Heart left ventricle (tissue), 16 donors: Measurements from ENCODE around the gene MAPKAP1. TPM values are rescaled to one million over a fixed set of nuclear protein-coding genes. Genes with fewer than 3 reads are reported as not detected.
A peak's percentile ranks its signal among the peaks of the same experiment; 100 is the strongest.

Experiments
- ATAC-seq, 4 donors: fragments of 200-7000 bp; cut with Tn5 transposase; one replicate each; pipeline ENCODE4 v1.9.1; 2020 to 2022; ENCODE audit warnings: moderate library complexity in 4 of 4, mild to moderate bottlenecking in 3 of 4, moderate number of reproducible peaks in 1 of 4
- DNase-seq, 5 donors: peaks; one replicate each; pipeline ENCODE4 v3.0.0-alpha.2; 2020
- H3K27ac ChIP-seq, 12 donors: fragments of 200-600 bp; sonication (generic) in 4 of 12; one replicate each; pipeline versions ENCODE4 v1.5.0 to v1.8.0; 2016 to 2022; ENCODE audit warnings: mild to moderate bottlenecking in 2 of 12
- H3K27me3 ChIP-seq, 9 donors: fragments of 200-600 bp; sonication (generic) in 2 of 9; one replicate each; pipeline versions ENCODE4 v1.5.1 to v1.8.0; 2016 to 2022; ENCODE audit warnings: mild to moderate bottlenecking in 3 of 9
- H3K36me3 ChIP-seq, 9 donors: fragments of 200-600 bp; sonication (generic) in 2 of 9; one replicate each; pipeline versions ENCODE4 v1.5.0 to v1.8.0; 2018 to 2022; ENCODE audit warnings: mild to moderate bottlenecking in 2 of 9
- H3K4me1 ChIP-seq, 12 donors: fragments of 200-600 bp; sonication (generic) in 4 of 12; one replicate each; pipeline versions ENCODE4 v1.5.0 to v1.8.0; 2016 to 2022; ENCODE audit warnings: mild to moderate bottlenecking in 3 of 12
- H3K4me3 ChIP-seq, 12 donors: fragments of 200-600 bp; sonication (generic) in 4 of 12; one replicate each; pipeline versions ENCODE4 v1.5.0 to v1.8.0; 2017 to 2022; ENCODE audit warnings: mild to moderate bottlenecking in 9 of 12, moderate library complexity in 4 of 12
- H3K9me3 ChIP-seq, 12 donors: fragments of 200-600 bp; sonication (generic) in 4 of 12; one replicate each; pipeline versions ENCODE4 v1.5.0 to v1.8.0; 2016 to 2022; ENCODE audit warnings: mild to moderate bottlenecking in 1 of 12
- CTCF ChIP-seq, 12 donors: fragments of 200-600 bp; sonication (generic) in 4 of 12; IDR thresholded peaks; one replicate each; pipeline versions ENCODE4 v1.5.0 to v1.8.0; 2018 to 2022; ENCODE audit warnings: antibody characterized with exemption in 12 of 12, mild to moderate bottlenecking in 5 of 12
- POLR2A ChIP-seq, 2 donors: fragments of 450-650 bp; IDR thresholded peaks; one replicate each; pipeline ENCODE4 v1.6.1; 2017; ENCODE audit warnings: antibody characterized with exemption in 2 of 2, mild to moderate bottlenecking in 2 of 2, moderate library complexity in 2 of 2
- WGBS, 4 donors: extraction: QIAGEN DNeasy Blood & Tissue Kit in 2 of 4; methylation state at CpG; one replicate each; pipeline versions ENCODE4 v1.1.5 to v1.1.7; 2013 to 2018; 5-methylcytosine and 5-hydroxymethylcytosine counted together
- intact Hi-C, 10 donors: fragments of 100-400 bp; cut with DNase I; formaldehyde crosslinking; loops; one replicate each; pipeline versions ENCODE4 v1.11.1 to v1.14.2; 2022
- polyA plus RNA-seq, 2 donors: library from polyadenylated mRNA; stranded (reverse); fragments of 200-250 nt; gene quantifications; one replicate each; pipeline ENCODE4 v1.2.3, GENCODE V29; 2013
- total RNA-seq, 9 donors: library from RNA; depleted of rRNA in 2 of 9; stranded (reverse); fragments of >200 nt in 2 of 9; fragmentation: NEBNext Ultra II Directional in 3 of 9; extraction: Animal tissue kit (Norgen Biotek cat#: 25700) in 3 of 9; gene quantifications; one replicate each; pipeline versions ENCODE4 v1.1.0 to v1.2.4, GENCODE V29; 2016 to 2023
- donor health status: ischemic (EF 13 %, LVEDD 7.1; RV severe dilation, severe dysfunction).
- donor health status: healthy with polysubstance abuse.
- donor health status: DM: no; HTN: yes; CAD: no.
- donor health status: DM: no; HTN: no; CAD: no.
- donor health status: ischemic (EF 25% LVEDD 6.9; RV normal size, moderate dysfunction).
- donor health status: ischemic (EF 25% LVEDD 5.7; RV mildly dilated, moderate dysfunction).
- donor health status: healthy.
- donor health status: DM: yes; HTN: yes; CAD: no.
- donor health status: ischemic (EF 35%, LVEDD 5.7; RV mildly dilated, moderate dysfunction).
- donor health status: nonischemic (EF 11% LVEDD 7.7; RV severe dilation, severe dysfunction).
- donor health status: DM: yes; HTN: yes; CAD: no.
- donor health status: PGD.
- donor health status: ischemic (EF 29% LVEDD 5.4; RV normal size, mild dysfunction).
- donor health status: nonischemic (EF 23%, LVEDD 6.1; RV moderate dilation, normal function).

MAPKAP1 gene
- total and polyA plus RNA-seq, 11 donors, result 76.2 to 145 (median 124) TPM

DNA sequence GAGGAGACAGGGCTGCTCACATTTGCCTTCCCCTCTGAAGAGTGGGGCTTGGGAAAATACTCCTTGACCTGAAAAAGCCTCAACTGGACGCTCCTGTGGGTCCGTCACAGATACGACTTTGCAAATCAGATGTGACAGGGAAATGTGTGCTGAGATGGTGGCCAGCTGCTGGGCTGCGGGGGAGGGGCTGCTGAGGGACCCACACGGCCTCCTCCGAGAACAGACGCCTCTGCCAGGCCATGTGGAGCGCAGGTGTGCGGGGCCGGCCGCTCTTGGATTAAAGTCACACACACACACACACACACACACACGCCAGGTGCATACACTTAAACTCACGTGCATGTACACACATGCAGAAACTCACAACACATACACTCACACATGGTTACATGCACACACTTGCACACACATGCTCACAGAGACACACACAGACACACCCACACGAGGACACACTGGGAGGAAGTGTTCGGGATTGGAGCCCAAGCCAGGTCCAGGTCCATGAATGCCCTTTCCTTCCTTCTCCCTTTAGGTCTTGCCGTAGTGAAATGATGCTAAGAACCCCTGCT lies 278.0 kb downstream of the MAPKAP1 start:
- Histone ChIP-seq H3K4me1 (no peaks in the 10 kb centered on the region), H3K27me3 (no peaks in the 10 kb centered on the region), H3K36me3 (no peaks in the 10 kb centered on the region), H3K9me3 (no peaks in the 10 kb centered on the region), H3K27ac (no peak overlapping the region), H3K4me3 (no peak overlapping the region)
- ATAC-seq (no peak), DNase-seq (peak in 1 of 5 donors; percentile 12)
- TF ChIP-seq CTCF (IDR thresholded peaks at IDR 0.05) (no peak), POLR2A (IDR thresholded peaks at IDR 0.05) (no peak)
- intact Hi-C loops, result loop anchor here in 5 of 10 donors (5.0 to 10.0 kb wide), 4 partner anchors 46 to 206 kb away; no protein-coding TSS in a partner anchor
- WGBS, 4 donors, result 69 to 75% (median 72%) methylated on average over 15 to 16 of the region's 16 CpGs

- no peaks in the 10 kb centered on the region for H3K9me3 ChIP-seq
- H3K36me3 ChIP-seq, result no peaks in the 10 kb centered on the region
- ATAC-seq, result peak in 3 of 4 donors; percentile 40 to 74 (median 64)
- no peak overlapping the region for H3K4me3 ChIP-seq
- intact Hi-C loops, result loop anchor here in 5 of 10 donors (5.0 to 10.0 kb wide), 4 partner anchors 47 to 207 kb away; no protein-coding TSS in a partner anchor
- no peaks in the 10 kb centered on the region for H3K4me1 ChIP-seq
- H3K27me3 ChIP-seq, result no peaks in the 10 kb centered on the region
- DNase-seq, result peak in 2 of 5 donors; percentile 33 to 50
- 84 to 89% (median 86%) methylated on average over 7 to 10 of the region's 10 CpGs for WGBS, 4 donors
- TF ChIP-seq CTCF (IDR thresholded peaks at IDR 0.05) (peak; percentile 28 to 57 (median 40)), POLR2A (IDR thresholded peaks at IDR 0.05) (no peak)
- H3K27ac ChIP-seq, result no peak overlapping the region
Observed at GRCh38 chr9:125428060-125428901, 278.7 kb downstream of the MAPKAP1 start.

GRCh38 chr9:125427556-125427955 lies 279.5 kb downstream of the MAPKAP1 start:
- Histone ChIP-seq H3K27me3 (no peaks in the 10 kb centered on the region), H3K9me3 (no peaks in the 10 kb centered on the region), H3K36me3 (no peaks in the 10 kb centered on the region), H3K4me3 (no peak overlapping the region), H3K27ac (no peak overlapping the region), H3K4me1 (no peaks in the 10 kb centered on the region)
- WGBS, 4 donors, result 91 to 97% (median 97%) methylated on average over 15 to 18 of the region's 18 CpGs
- peak in 2 of 5 donors; percentile 12 to 52 for DNase-seq
- no peak for ATAC-seq
- TF ChIP-seq POLR2A (IDR thresholded peaks at IDR 0.05), result no peak
- TF ChIP-seq CTCF (IDR thresholded peaks at IDR 0.05), result no peak
- intact Hi-C loops, result loop anchor here in 5 of 10 donors (5.0 to 10.0 kb wide), 4 partner anchors 47 to 207 kb away; no protein-coding TSS in a partner anchor

DNA sequence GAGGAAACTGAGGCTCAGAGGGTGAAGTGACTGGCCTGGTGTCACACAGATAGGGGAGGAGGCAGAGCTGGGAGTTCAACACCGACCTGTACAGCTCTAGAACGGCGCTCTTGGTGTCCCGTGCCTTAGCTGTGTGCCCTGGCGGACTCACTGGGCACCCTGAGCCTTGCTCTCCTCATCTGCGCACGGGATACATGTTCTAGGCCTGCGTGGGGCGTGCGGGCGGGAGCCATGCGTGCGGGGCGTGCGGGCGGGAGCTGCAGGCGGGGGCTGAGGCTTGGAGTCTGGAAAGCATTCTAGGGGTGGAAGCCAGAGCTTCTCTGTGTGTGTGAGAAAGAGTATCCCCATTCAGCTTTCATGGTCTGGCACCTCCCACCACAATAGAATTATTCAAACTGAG lies 280.1 kb downstream of the MAPKAP1 start:
- Histone ChIP-seq H3K27ac (no peak overlapping the region), H3K36me3 (no peaks in the 10 kb centered on the region), H3K4me1 (no peaks in the 10 kb centered on the region), H3K27me3 (no peaks in the 10 kb centered on the region), H3K4me3 (no peak overlapping the region), H3K9me3 (no peaks in the 10 kb centered on the region)
- WGBS, 4 donors, result 82 to 94% (median 91%) methylated on average over 12 to 17 of the region's 17 CpGs
- DNase-seq (peak in 2 of 5 donors; percentile 10 to 31), ATAC-seq (no peak)
- intact Hi-C loops, result loop anchor here in 5 of 10 donors (5.0 to 10.0 kb wide), 4 partner anchors 48 to 208 kb away; no protein-coding TSS in a partner anchor
- TF ChIP-seq POLR2A (IDR thresholded peaks at IDR 0.05), result no peak
